GM18519 (cell line): ENCODE measurements around the gene SIK3.

Experiments used
- ATAC-seq: cut with Tn5 transposase; IDR thresholded peaks from one replicate; pipeline ENCODE4 v1.9.1; 2021; ENCODE audit warnings: mild to moderate bottlenecking, moderate library complexity; ENCODE audit not compliant: unreplicated experiment, low FRiP score

SIK3 gene

GRCh38 chr11:116935514-116935913, 162.7 kb downstream of the SIK3 start:
- ATAC-seq: no peak

GRCh38 chr11:116935089-116935488, 163.1 kb downstream of the SIK3 start:
- no peak for ATAC-seq

- ATAC-seq: no peak
These were observed 164.3 kb downstream of the SIK3 start for GRCh38 chr11:116933961-116934360.

GRCh38 chr11:116932181-116932580, 166.0 kb downstream of the SIK3 start:
- ATAC-seq: no peak

GRCh38 chr11:116931206-116931953, 166.8 kb downstream of the SIK3 start:
- ATAC-seq: no peak

DNA sequence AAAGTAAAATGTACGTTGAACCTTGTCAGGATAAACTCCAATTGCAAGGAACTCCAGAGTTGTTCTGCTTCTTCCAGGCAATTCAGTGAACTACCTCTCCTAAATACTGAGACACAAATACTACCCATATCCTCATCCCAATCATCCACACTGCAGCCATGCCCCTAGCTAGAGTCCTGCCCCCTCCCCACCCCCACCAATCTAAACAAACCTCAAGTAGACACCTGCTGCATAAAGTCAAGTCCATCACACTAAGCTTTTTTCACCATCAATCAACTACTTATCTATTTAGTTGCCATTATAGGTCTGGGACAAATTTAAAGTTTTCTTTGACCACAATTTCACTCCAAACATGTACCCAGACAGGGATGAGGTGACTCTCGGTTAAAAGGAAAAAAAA, 167.6 kb downstream of the SIK3 start:
- no peak for ATAC-seq

GRCh38 chr11:116930177-116930576, 168.1 kb downstream of the SIK3 start:
- no peak for ATAC-seq

- no peak for ATAC-seq
These were observed 168.7 kb downstream of the SIK3 start for GRCh38 chr11:116929414-116930090.

DNA sequence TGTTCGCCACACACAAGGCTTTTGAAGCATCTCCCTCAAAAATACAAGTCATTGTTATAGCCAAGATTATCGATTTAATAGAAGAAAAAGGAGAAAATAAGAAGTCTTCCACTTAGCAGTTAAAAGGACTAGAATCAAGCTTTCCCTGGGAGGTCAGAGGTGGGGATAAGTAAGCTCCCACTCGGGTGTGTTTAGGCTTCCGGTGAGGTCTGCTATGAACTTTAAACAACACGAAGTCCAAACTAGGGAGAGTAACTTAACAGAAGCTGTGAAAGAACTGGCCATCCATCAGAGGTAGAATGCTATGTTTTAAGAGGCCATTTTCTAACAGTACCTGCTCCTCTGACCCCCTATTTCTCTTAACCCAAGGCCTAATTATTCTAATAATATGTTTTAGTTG, 169.4 kb downstream of the SIK3 start:
- ATAC-seq: no peak

DNA sequence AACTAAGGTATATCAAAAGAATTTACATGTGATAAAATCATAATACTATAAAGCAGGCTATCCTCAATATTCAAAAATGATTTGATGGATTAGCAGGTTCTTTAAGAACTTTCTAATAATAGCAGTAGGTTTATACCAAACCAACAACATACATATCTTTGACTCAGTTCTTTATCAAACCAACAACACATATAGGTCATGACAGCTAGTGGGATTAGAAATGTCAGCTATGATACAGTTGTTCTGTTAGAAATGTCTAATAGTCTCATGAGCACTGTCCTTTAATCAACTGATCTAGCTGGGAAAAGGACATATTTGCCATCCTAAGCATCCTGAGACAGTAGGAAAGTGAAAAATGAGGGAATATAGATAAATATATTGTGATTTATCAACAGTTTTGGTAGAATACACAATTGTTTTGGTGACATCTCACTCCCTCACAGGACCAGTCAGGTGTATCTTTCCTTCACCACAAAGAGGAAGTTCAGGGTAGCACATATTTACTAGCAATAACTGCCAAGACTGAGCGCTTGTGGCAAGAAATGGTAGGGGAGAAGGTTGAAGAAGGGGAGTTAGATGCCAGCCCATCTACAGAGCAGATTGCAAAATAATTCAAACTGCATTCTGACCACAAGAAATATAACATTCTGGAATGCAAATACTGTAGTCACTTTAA, 170.0 kb downstream of the SIK3 start:
- ATAC-seq: peak; percentile 50

DNA sequence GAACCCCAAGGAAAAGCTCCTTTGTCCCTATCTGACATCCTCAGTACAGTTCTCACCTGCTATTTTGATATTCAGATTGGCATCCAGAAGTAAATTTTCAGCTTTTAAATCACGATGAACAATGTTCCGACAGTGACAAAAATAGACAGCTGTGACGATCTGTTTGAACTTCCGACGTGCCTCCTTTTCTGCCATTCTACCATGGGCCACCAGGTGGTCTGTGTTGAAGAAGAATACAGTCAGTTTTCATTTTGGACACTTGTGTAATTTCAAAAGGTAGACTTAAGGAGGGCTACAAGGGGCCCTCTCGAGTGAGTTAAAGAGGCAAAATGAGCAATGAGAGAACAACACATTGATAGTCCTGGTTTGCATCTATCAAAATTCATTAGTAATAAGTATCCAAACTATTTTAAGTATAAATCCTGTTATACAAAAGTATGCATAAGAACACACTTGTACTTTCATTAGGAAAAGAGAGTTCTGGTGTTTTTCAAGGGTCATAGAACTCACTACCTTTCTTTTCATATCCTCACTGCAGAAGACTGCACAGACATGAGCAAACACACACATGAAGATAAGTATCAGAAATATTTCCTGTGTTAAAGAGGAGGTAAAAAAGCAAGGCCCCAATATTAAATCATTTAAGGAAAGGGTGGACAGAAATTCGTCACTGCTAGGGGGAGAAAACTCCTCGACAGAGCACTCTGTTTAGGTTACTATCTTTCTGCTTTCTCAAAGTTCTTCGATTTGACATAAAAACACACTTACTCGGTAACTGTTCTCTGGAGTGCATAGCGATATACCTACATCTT, 170.9 kb downstream of the SIK3 start:
- ATAC-seq: no peak

GRCh38 chr11:116925050-116925449, 173.2 kb downstream of the SIK3 start:
- ATAC-seq: no peak

DNA sequence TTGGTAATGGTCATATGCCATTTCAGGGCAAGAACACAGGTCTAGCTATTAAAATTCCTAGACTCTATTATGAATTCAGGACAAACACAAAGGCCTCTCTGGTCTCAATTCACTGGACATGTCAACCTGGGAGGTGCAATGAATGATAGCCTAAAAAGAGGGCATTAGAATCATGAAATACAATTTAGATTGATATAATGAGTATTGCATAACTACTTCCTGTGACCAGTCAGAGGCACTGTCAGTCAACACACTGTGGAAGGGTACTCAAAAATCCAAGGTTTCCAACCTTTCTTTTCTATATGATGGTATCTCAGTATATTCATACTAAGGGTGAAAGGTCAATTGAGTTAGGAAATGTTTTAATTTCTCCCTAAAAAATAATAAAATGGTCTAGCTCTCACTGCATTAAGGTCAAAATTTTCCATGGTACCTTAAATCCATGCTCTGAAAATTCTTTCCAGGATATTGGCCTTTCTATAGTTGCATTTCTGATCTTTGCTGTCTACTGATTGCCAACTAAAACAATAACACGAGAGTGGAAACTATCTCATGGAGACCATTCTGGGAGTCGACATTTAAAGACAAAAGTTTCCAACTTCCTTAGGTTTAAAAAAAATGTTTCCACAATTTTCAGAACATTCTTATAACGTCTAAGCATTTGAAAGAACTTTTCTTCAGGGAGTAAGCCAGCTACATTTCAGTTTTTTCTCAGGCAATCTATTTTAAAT, 179.1 kb downstream of the SIK3 start:
- ATAC-seq: no peak

DNA sequence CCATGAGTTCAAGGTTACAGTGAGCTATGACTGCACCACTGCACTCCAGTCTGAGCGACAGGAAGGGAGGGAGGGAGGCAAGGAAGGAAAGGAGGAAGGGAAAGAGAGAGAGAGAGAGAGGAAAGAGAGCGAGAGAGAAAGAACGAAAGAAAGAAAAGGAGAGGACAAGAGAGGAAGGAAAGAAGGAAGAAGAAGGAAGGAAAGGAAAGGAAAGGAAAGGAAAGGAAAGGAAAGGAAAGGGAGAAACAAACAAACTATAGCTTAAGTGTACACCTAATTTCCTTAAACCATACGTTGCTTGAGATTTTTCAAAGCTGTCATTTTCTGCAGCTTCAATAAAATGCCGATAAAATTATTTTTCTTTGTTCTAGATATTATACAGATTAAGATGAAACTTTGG, 180.6 kb downstream of the SIK3 start:
- ATAC-seq: no peak

DNA sequence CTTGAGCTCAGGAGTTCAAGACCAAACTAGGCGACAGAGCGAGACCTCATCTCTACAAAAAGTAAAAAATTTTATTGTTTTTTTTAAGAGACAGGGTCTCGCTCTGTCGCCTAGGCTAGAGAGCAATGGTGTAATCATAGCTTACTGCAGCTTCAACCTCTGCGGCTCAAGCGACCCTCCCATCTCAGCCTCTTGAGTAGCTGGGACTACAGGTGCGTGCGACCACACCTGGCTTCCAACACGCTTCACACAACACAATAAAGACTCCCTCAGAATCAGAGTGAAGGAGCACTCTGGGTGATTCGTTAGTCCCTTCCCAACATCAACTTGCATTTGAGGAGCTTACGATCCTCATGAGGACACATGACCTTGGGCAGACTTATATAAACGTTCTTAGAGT, 181.3 kb downstream of the SIK3 start:
- no peak for ATAC-seq

DNA sequence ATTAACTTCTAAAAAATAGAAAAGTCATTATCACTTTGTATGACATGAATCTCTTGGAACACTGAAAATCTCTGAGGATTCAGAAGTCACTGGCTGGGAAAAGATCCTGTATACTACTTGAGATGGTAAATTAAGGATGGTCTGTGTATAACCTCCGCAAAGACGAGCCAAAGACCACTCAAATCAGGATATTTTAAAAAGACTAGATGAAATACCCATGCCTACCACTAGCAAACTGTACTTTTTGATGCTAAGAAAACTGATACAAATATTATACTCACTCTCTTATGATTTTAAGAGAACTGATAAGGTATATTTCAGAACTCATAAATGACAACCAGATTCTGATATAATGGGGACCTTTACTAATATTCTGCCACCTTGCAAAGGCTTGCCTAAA, 182.2 kb downstream of the SIK3 start:
- ATAC-seq: no peak

- no peak for ATAC-seq
These were observed 185.2 kb downstream of the SIK3 start for GRCh38 chr11:116913000-116913399.

- ATAC-seq: no peak
These were observed 186.1 kb downstream of the SIK3 start for GRCh38 chr11:116911976-116912734.

GRCh38 chr11:116910847-116911246, 187.4 kb downstream of the SIK3 start:
- ATAC-seq: no peak
